ENCODE measurements around the gene ZDHHC22.

DNA sequence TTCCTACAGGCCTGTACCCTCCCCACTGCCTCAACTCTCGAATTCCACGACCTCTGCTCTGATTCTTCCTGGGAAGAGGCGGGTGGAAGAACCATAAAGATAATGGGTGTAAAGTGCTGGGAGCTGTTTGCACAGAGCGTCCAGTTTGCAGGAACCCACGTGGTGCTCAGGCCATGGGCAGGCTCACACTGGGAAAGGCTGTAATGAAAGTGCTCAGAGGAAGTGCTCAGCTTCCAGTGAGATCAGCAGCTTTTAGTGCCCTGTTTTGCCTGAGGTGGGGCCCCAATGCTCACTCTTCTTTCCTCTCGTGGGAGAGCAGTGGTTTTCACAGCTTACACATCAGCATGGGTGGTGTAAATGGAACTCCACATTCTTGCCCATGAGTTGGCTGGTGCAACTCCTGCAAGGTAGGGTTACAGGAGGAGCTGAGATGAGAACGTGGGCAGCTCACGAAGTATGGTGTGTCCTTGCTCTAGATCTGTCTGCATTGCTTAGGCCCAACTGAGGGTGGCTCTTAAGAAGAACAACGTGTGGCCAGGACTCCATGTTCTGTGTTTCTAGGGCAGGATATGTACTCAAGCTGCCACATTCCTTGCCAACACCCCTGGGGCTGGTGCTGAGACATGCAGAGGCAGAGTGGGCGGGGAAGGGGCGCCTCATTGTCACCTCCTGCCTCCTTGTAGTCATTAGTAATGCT is 43.0 kb upstream of the ZDHHC22 start:
- no peak for TF ChIP-seq MAFK (conservative IDR thresholded peaks at IDR 0.05 in 1 of 2, IDR thresholded peaks at IDR 0.05 in 1 of 2; ENCODE audit: low read length in 2 of 2)
- TF ChIP-seq TCF7L2 (IDR thresholded peaks at IDR 0.05; ENCODE audit: low read depth, low read length), result no peak
- TF ChIP-seq CHD4 (IDR thresholded peaks at IDR 0.05; ENCODE audit: borderline replicate concordance, low read length), result no peak
- TF ChIP-seq GTF3A (CRISPR knock-in tag; conservative IDR thresholded peaks at IDR 0.05), result no peak
- TF ChIP-seq RBM22 (optimal IDR thresholded peaks at IDR 0.05; ENCODE audit: low read length), result no peak
- TF ChIP-seq SIN3A (IDR thresholded peaks at IDR 0.05; ENCODE audit: borderline replicate concordance, low read depth, low read length), result no peak
- TF ChIP-seq SALL2 (CRISPR knock-in tag; IDR thresholded peaks at IDR 0.05), result no peak
- no peak for TF ChIP-seq ZNF510 (CRISPR knock-in tag; IDR thresholded peaks at IDR 0.05; ENCODE audit: low read depth)
- TF ChIP-seq KDM1A (CRISPR knock-in tag; IDR thresholded peaks at IDR 0.05), result no peak
- TF ChIP-seq PHF8 (CRISPR knock-in tag; IDR thresholded peaks at IDR 0.05), result no peak
- TF ChIP-seq, protein P1, sequence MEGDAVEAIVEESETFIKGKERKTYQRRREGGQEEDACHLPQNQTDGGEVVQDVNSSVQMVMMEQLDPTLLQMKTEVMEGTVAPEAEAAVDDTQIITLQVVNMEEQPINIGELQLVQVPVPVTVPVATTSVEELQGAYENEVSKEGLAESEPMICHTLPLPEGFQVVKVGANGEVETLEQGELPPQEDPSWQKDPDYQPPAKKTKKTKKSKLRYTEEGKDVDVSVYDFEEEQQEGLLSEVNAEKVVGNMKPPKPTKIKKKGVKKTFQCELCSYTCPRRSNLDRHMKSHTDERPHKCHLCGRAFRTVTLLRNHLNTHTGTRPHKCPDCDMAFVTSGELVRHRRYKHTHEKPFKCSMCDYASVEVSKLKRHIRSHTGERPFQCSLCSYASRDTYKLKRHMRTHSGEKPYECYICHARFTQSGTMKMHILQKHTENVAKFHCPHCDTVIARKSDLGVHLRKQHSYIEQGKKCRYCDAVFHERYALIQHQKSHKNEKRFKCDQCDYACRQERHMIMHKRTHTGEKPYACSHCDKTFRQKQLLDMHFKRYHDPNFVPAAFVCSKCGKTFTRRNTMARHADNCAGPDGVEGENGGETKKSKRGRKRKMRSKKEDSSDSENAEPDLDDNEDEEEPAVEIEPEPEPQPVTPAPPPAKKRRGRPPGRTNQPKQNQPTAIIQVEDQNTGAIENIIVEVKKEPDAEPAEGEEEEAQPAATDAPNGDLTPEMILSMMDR (CRISPR knock-in tag; IDR thresholded peaks at IDR 0.05), result no peak
- TF ChIP-seq EZH2 (conservative IDR thresholded peaks at IDR 0.05; ENCODE audit: low read depth, low read length), result no peak
- no peak for TF ChIP-seq ZNF878 (CRISPR knock-in tag; IDR thresholded peaks at IDR 0.05)

Data from HepG2 (cell line).